ENCODE measurements around the gene ITGA6.

ITGA6 gene

DNA sequence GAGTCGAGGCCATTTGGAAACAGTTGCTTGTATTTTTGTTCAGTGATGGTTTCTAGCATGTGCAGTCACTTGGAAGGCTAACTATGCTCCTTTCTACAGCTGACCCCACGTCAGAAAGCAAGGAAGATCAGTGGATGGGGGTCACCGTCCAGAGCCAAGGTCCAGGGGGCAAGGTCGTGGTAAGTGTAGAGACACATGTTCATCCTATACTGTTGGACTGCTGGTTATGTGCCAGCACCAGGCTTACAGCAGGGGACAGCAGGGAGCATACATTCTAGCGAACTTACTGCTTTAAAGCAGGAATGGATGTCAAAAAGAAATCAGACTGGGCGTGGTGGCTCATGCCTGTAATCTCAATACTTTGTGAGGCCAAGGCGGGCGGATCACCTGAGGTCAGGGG is 40.0 kb downstream of the ITGA6 start:
- peaks cover 21% of the 10 kb centered on the region for H3K4me1 ChIP-seq (ENCODE audit: control insufficient read depth, insufficient read depth, low read length)
- no peaks in the 10 kb centered on the region for H3K27me3 ChIP-seq (ENCODE audit: control insufficient read depth, insufficient read depth, low read length)
- H3K36me3 ChIP-seq (ENCODE audit: control insufficient read depth, insufficient read depth, low read length): peaks cover 67% of the 10 kb centered on the region
- H3K4me3 ChIP-seq (ENCODE audit: low read depth, low read length): no peak overlapping the region
- no peaks in the 10 kb centered on the region for H3K9me3 ChIP-seq (ENCODE audit: control insufficient read depth, insufficient read depth, low read length)
- no peak overlapping the region for H3K9ac ChIP-seq (ENCODE audit: low read depth, low read length)
- H3K27ac ChIP-seq (ENCODE audit: low read depth, low read length): no peak overlapping the region

DNA sequence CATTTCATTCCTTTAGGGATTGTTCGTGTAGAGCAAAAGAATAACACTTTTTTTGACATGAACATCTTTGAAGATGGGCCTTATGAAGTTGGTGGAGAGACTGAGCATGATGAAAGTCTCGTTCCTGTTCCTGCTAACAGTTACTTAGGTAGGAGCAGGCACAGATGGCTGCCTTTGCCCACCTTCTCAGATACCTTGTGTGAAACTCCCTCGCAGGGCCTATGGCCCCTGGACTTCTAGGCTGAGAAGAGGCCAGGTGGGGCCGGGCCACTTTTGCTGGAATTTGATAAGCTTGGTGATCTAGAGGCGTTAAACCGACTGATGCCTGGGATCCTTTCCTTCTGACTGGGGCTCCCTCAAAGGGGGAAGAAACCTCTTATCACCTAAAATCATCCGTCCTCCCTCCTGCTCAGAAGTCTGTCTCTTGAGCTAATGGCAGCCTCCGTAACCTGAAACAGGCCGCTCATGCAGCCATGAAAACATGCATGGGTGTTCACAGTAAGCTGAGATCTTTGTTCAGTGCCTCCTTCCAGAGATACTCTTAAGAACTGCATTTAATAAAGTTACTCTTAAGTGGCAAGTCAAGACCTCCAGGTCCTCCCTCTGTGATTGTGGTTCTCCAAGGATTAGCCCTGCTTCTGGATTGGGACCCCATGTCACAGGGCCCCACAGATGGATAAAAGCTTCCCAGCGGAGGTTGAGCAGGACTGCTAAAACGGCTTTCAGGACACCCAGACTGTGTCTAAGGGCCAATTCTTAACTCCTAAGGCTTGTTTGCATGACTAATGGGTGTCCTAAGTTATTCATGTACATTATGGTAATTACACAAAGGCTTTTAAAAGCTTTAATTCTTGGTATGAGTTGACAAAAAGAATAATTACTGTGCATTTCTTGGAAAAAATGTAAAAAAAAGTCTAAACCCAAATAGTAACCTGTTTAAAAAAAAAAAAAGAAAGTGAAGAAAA is 43.9 kb downstream of the ITGA6 start:
- H3K27me3 ChIP-seq (ENCODE audit: control insufficient read depth, insufficient read depth, low read length): no peaks in the 10 kb centered on the region
- no peaks in the 10 kb centered on the region for H3K4me1 ChIP-seq (ENCODE audit: control insufficient read depth, insufficient read depth, low read length)
- H3K9me3 ChIP-seq (ENCODE audit: control insufficient read depth, insufficient read depth, low read length): no peaks in the 10 kb centered on the region
- H3K9ac ChIP-seq (ENCODE audit: low read depth, low read length): no peak overlapping the region
- H3K27ac ChIP-seq (ENCODE audit: low read depth, low read length): no peak overlapping the region
- H3K36me3 ChIP-seq (ENCODE audit: control insufficient read depth, insufficient read depth, low read length): peaks cover 98% of the 10 kb centered on the region
- H3K4me3 ChIP-seq (ENCODE audit: low read depth, low read length): no peak overlapping the region

- Histone ChIP-seq H3K27me3 (ENCODE audit: control insufficient read depth, insufficient read depth, low read length) (no peaks in the 10 kb centered on the region), H3K9ac (ENCODE audit: low read depth, low read length) (no peak overlapping the region), H3K9me3 (ENCODE audit: control insufficient read depth, insufficient read depth, low read length) (no peaks in the 10 kb centered on the region), H3K4me1 (ENCODE audit: control insufficient read depth, insufficient read depth, low read length) (no peaks in the 10 kb centered on the region), H3K36me3 (ENCODE audit: control insufficient read depth, insufficient read depth, low read length) (peaks cover 98% of the 10 kb centered on the region), H3K27ac (ENCODE audit: low read depth, low read length) (no peak overlapping the region), H3K4me3 (ENCODE audit: low read depth, low read length) (no peak overlapping the region)
Measured at GRCh38 chr2:172472446-172473033, 45.2 kb downstream of the ITGA6 start.

DNA sequence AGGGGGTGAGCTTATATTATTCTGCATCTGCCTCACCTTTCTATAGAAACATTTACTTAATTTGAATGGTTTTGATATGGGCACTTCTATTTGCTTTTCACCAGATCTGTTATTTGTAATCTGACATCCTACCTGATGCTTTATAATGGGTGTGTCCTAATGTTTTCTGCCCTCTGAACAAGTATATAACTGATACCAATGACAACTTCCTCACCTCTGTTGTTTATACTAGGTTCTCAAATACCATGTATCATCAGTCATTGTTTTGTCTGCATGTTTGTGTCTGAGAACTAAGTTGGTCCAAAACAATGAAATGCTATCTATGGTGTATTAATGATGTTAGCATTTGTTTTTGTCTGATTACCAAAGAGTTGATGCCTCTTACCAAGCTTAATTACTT is 45.8 kb downstream of the ITGA6 start:
- H3K27ac ChIP-seq (ENCODE audit: low read depth, low read length): no peak overlapping the region
- no peak overlapping the region for H3K9ac ChIP-seq (ENCODE audit: low read depth, low read length)
- H3K27me3 ChIP-seq (ENCODE audit: control insufficient read depth, insufficient read depth, low read length): no peaks in the 10 kb centered on the region
- no peaks in the 10 kb centered on the region for H3K4me1 ChIP-seq (ENCODE audit: control insufficient read depth, insufficient read depth, low read length)
- H3K9me3 ChIP-seq (ENCODE audit: control insufficient read depth, insufficient read depth, low read length): no peaks in the 10 kb centered on the region
- peaks cover 98% of the 10 kb centered on the region for H3K36me3 ChIP-seq (ENCODE audit: control insufficient read depth, insufficient read depth, low read length)
- no peak overlapping the region for H3K4me3 ChIP-seq (ENCODE audit: low read depth, low read length)

DNA sequence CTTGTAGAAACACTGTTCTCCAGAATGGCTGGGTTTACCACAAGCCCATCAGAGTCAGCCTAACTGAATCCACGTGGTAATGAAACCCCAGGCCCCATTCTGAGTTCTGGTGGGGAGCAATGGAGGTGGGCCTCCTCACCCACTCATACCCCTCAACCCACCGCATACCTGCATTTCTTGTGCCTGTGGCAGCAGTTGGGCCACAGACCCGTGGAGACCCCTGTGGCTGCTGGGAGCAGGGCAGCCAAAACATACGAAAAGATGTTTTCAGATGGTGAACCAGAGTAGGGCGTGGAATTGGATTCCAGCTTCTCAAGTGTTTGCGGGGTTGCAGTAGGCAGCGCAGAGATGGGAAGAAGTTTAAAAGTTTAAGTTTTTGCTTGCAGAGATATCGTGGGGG is 51.0 kb downstream of the ITGA6 start:
- Histone ChIP-seq H3K27me3 (ENCODE audit: control insufficient read depth, insufficient read depth, low read length) (no peaks in the 10 kb centered on the region), H3K9ac (ENCODE audit: low read depth, low read length) (no peak overlapping the region), H3K4me1 (ENCODE audit: control insufficient read depth, insufficient read depth, low read length) (no peaks in the 10 kb centered on the region), H3K27ac (ENCODE audit: low read depth, low read length) (no peak overlapping the region), H3K36me3 (ENCODE audit: control insufficient read depth, insufficient read depth, low read length) (peaks cover 97% of the 10 kb centered on the region), H3K9me3 (ENCODE audit: control insufficient read depth, insufficient read depth, low read length) (no peaks in the 10 kb centered on the region), H3K4me3 (ENCODE audit: low read depth, low read length) (no peak overlapping the region)

- Histone ChIP-seq H3K27me3 (ENCODE audit: control insufficient read depth, insufficient read depth, low read length) (no peaks in the 10 kb centered on the region), H3K9ac (ENCODE audit: low read depth, low read length) (no peak overlapping the region), H3K4me1 (ENCODE audit: control insufficient read depth, insufficient read depth, low read length) (no peaks in the 10 kb centered on the region), H3K36me3 (ENCODE audit: control insufficient read depth, insufficient read depth, low read length) (peaks cover 95% of the 10 kb centered on the region), H3K27ac (ENCODE audit: low read depth, low read length) (no peak overlapping the region), H3K4me3 (ENCODE audit: low read depth, low read length) (no peak overlapping the region), H3K9me3 (ENCODE audit: control insufficient read depth, insufficient read depth, low read length) (no peaks in the 10 kb centered on the region)
Measured at GRCh38 chr2:172480301-172481218, 53.2 kb downstream of the ITGA6 start.

DNA sequence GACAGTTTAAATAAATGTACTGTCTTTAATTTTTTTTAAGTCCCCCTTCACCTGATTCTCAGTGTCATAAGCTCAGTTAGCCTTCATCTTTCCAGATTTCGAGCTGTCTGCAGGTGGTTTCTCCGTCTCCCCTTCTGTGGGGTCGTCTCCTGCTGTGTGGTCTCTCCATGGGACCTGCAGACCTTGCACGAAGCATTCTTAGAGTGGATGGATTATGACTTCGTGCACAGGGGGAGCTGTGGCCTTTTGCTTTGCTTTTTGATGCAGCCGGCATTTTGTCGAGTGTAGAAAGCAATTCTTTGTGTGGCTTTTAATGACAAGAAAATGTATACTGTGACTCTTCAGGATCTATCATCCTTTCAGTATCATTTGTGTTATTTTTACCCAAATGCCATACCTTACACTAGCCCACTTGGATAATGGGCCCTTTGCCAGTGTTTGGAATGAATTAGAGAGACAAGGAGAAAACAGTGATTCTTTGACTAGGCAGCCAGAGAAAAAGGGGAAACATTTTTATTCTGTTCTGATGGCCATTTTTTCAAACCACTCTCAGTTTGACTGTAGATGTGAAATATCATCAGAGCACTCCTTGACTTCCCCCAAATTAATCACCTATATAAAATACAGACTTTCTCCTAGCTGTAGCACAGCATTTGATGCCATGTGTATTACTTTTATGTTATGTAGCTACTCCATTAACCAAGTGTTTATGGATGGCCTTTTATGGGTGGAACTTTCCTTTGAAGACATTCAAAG is 54.3 kb downstream of the ITGA6 start:
- Histone ChIP-seq H3K9ac (ENCODE audit: low read depth, low read length) (no peak overlapping the region), H3K27me3 (ENCODE audit: control insufficient read depth, insufficient read depth, low read length) (no peaks in the 10 kb centered on the region)

GRCh38 chr2:172484253-172484652 is 56.9 kb downstream of the ITGA6 start:
- no peak overlapping the region for H3K9ac ChIP-seq (ENCODE audit: low read depth, low read length)
- H3K4me1 ChIP-seq (ENCODE audit: control insufficient read depth, insufficient read depth, low read length): no peaks in the 10 kb centered on the region
- H3K9me3 ChIP-seq (ENCODE audit: control insufficient read depth, insufficient read depth, low read length): no peaks in the 10 kb centered on the region
- H3K27ac ChIP-seq (ENCODE audit: low read depth, low read length): no peak overlapping the region
- no peaks in the 10 kb centered on the region for H3K27me3 ChIP-seq (ENCODE audit: control insufficient read depth, insufficient read depth, low read length)
- peaks cover 95% of the 10 kb centered on the region for H3K36me3 ChIP-seq (ENCODE audit: control insufficient read depth, insufficient read depth, low read length)
- H3K4me3 ChIP-seq (ENCODE audit: low read depth, low read length): no peak overlapping the region

More for the DNA sequence above, 54.3 kb downstream of the ITGA6 start:
- Histone ChIP-seq H3K9me3 (ENCODE audit: control insufficient read depth, insufficient read depth, low read length) (no peaks in the 10 kb centered on the region), H3K27ac (ENCODE audit: low read depth, low read length) (no peak overlapping the region), H3K4me3 (ENCODE audit: low read depth, low read length) (no peak overlapping the region), H3K36me3 (ENCODE audit: control insufficient read depth, insufficient read depth, low read length) (peaks cover 94% of the 10 kb centered on the region), H3K4me1 (ENCODE audit: control insufficient read depth, insufficient read depth, low read length) (no peaks in the 10 kb centered on the region)

DNA sequence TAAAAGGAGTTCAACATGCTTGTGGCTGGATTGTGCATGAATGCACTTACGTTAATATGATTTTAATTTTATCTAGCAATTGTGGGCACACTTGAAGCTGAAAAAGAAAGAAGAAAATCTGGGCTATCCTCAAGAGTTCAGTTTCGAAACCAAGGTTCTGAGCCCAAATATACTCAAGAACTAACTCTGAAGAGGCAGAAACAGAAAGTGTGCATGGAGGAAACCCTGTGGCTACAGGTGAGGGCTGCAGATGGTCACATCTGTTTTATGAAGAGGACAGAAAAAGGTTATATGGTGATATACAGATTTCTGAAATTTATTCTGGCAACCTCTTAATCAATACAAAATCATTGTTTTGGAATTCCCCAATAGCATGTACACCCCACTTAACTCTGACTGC is 57.3 kb downstream of the ITGA6 start:
- Histone ChIP-seq H3K4me3 (ENCODE audit: low read depth, low read length) (no peak overlapping the region), H3K27me3 (ENCODE audit: control insufficient read depth, insufficient read depth, low read length) (no peaks in the 10 kb centered on the region), H3K4me1 (ENCODE audit: control insufficient read depth, insufficient read depth, low read length) (no peaks in the 10 kb centered on the region), H3K9me3 (ENCODE audit: control insufficient read depth, insufficient read depth, low read length) (no peaks in the 10 kb centered on the region), H3K9ac (ENCODE audit: low read depth, low read length) (no peak overlapping the region), H3K27ac (ENCODE audit: low read depth, low read length) (no peak overlapping the region), H3K36me3 (ENCODE audit: control insufficient read depth, insufficient read depth, low read length) (peaks cover 95% of the 10 kb centered on the region)

- Histone ChIP-seq H3K4me3 (ENCODE audit: low read depth, low read length) (no peak overlapping the region), H3K27ac (ENCODE audit: low read depth, low read length) (no peak overlapping the region), H3K4me1 (ENCODE audit: control insufficient read depth, insufficient read depth, low read length) (no peaks in the 10 kb centered on the region), H3K27me3 (ENCODE audit: control insufficient read depth, insufficient read depth, low read length) (no peaks in the 10 kb centered on the region), H3K9ac (ENCODE audit: low read depth, low read length) (no peak overlapping the region), H3K9me3 (ENCODE audit: control insufficient read depth, insufficient read depth, low read length) (no peaks in the 10 kb centered on the region), H3K36me3 (ENCODE audit: control insufficient read depth, insufficient read depth, low read length) (peaks cover 95% of the 10 kb centered on the region)
Measured at GRCh38 chr2:172488556-172488955, 61.2 kb downstream of the ITGA6 start.
